ENCODE results near the gene TCFL5. TPM values are rescaled to one million over a fixed set of nuclear protein-coding genes. Genes with fewer than 3 reads are reported as not detected.

The TCFL5 gene
- total RNA-seq, 1 experiment from 2014 or later, result 23.8 TPM

DNA sequence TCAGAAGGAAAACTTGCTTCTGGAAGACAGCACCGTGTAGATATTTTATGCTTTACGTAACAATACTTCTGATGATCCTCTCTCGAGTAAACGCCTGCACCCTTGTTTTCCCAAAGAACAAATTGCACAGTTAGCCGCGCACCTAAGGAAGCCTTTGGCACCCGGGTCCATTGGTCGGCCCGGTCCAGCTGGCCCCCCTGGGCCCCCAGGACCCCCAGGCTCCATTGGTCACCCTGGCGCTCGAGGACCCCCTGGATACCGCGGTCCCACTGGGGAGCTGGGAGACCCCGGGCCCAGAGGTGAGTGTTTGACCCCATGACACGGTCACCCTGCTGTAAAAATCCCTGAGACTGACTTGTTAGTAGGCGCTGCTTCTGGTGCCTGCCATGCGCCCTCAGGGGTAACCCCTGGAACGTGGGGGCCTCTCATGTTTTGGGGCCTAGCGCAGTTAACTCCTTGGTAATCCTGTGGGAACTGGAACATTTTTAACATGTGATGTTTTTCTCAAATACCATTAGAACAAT is 24.6 kb downstream of the TCFL5 start:
- intact Hi-C loops (cut with micrococcal nuclease; ENCODE audit: unreplicated experiment) (no loop called here), in situ Hi-C loops (cut with HindIII; ENCODE audit: low pct_unique_long_range_greater_than_20kb, low sequenced_read_pairs) (no loop called here)
- no peak overlapping the region for H3K27ac ChIP-seq (ENCODE audit: low read length)
- ATAC-seq, result no peak
- H3K4me1 ChIP-seq (ENCODE audit: control insufficient read depth, insufficient read depth, low read length), result no peaks in the 10 kb centered on the region
- DNase-seq (ENCODE audit: low read depth, low spot score), result no peak
- no peaks in the 10 kb centered on the region for H3K9me3 ChIP-seq (ENCODE audit: control insufficient read depth, insufficient read depth, low read depth, low read length)
- ChIA-PET POLR2A (no interaction called here), CTCF (no interaction called here)
- H3K27me3 ChIP-seq (ENCODE audit: control insufficient read depth, insufficient read depth, low read length), result no peaks in the 10 kb centered on the region
- no TSS peak for BruUV-seq (replicated peaks)
- H3K4me3 ChIP-seq (ENCODE audit: low read depth in 2 of 2, low read length in 2 of 2), result no peak overlapping the region
- TF ChIP-seq, protein P1, sequence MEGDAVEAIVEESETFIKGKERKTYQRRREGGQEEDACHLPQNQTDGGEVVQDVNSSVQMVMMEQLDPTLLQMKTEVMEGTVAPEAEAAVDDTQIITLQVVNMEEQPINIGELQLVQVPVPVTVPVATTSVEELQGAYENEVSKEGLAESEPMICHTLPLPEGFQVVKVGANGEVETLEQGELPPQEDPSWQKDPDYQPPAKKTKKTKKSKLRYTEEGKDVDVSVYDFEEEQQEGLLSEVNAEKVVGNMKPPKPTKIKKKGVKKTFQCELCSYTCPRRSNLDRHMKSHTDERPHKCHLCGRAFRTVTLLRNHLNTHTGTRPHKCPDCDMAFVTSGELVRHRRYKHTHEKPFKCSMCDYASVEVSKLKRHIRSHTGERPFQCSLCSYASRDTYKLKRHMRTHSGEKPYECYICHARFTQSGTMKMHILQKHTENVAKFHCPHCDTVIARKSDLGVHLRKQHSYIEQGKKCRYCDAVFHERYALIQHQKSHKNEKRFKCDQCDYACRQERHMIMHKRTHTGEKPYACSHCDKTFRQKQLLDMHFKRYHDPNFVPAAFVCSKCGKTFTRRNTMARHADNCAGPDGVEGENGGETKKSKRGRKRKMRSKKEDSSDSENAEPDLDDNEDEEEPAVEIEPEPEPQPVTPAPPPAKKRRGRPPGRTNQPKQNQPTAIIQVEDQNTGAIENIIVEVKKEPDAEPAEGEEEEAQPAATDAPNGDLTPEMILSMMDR (IDR thresholded peaks at IDR 0.05), result no peak
- no peak for TF ChIP-seq SIN3A (IDR thresholded peaks at IDR 0.05; ENCODE audit: borderline replicate concordance, insufficient read depth, low read depth, low read length)
- no peak for TF ChIP-seq TCF7L2 (IDR thresholded peaks at IDR 0.05; ENCODE audit: low read depth, low read length)
- TF ChIP-seq, protein P2, sequence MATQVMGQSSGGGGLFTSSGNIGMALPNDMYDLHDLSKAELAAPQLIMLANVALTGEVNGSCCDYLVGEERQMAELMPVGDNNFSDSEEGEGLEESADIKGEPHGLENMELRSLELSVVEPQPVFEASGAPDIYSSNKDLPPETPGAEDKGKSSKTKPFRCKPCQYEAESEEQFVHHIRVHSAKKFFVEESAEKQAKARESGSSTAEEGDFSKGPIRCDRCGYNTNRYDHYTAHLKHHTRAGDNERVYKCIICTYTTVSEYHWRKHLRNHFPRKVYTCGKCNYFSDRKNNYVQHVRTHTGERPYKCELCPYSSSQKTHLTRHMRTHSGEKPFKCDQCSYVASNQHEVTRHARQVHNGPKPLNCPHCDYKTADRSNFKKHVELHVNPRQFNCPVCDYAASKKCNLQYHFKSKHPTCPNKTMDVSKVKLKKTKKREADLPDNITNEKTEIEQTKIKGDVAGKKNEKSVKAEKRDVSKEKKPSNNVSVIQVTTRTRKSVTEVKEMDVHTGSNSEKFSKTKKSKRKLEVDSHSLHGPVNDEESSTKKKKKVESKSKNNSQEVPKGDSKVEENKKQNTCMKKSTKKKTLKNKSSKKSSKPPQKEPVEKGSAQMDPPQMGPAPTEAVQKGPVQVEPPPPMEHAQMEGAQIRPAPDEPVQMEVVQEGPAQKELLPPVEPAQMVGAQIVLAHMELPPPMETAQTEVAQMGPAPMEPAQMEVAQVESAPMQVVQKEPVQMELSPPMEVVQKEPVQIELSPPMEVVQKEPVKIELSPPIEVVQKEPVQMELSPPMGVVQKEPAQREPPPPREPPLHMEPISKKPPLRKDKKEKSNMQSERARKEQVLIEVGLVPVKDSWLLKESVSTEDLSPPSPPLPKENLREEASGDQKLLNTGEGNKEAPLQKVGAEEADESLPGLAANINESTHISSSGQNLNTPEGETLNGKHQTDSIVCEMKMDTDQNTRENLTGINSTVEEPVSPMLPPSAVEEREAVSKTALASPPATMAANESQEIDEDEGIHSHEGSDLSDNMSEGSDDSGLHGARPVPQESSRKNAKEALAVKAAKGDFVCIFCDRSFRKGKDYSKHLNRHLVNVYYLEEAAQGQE (IDR thresholded peaks at IDR 0.05; ENCODE audit: insufficient read depth in 1 of 2, low read depth in 2 of 2, low read length in 1 of 2), result no peak
- H3K36me3 ChIP-seq (ENCODE audit: control insufficient read depth, insufficient read depth, low read length), result no peaks in the 10 kb centered on the region

DNA sequence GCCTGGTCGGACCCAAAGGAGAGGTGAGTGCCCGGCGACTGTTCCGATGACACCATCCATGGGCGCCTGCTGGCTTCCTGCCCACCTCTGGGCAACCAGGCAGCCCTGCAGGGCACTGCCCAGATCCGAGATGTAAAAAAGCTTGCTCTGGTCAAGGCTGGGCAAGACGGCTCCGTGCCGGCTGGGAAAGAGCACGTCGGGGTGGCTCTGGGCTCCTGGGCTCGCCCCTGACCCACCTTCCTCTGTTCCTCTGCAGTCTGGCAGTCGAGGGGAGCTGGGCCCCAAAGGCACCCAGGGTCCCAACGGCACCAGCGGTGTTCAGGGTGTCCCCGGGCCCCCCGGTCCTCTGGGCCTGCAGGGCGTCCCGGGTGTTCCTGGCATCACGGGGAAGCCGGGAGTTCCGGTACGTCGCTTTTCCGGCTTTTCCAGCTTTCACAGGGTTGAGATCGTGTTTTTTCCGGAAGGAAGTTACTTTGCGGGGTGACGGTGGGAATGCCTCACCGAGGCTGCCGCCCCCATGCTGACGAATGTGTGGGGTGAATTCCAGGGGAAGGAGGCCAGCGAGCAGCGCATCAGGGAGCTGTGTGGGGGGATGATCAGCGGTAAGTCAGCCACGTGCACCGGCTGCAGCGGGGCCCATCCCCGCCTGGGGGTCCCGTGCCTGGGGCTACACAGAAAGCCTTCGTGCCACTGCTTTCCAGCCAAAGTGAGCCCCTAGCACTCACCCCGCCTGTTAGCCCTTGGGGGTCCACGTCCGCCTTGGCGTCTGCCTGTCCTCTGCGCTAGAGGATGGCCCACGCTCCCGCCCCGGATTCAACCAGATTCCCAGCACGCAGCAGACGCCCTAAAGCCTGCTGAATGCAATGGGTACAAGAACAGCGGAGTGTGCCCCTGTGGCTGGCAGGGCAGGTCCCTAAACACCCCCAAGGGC is 25.4 kb downstream of the TCFL5 start:
- H3K27me3 ChIP-seq (ENCODE audit: control insufficient read depth, insufficient read depth, low read length), result no peaks in the 10 kb centered on the region
- no TSS peak for BruUV-seq (replicated peaks)
- H3K36me3 ChIP-seq (ENCODE audit: control insufficient read depth, insufficient read depth, low read length), result no peaks in the 10 kb centered on the region
- no peaks in the 10 kb centered on the region for H3K9me3 ChIP-seq (ENCODE audit: control insufficient read depth, insufficient read depth, low read depth, low read length)
- ChIA-PET CTCF (no interaction called here), POLR2A (no interaction called here)
- H3K4me1 ChIP-seq (ENCODE audit: control insufficient read depth, insufficient read depth, low read length), result peaks cover 7% of the 10 kb centered on the region
- intact Hi-C loops (cut with micrococcal nuclease; ENCODE audit: unreplicated experiment) (no loop called here), in situ Hi-C loops (cut with HindIII; ENCODE audit: low pct_unique_long_range_greater_than_20kb, low sequenced_read_pairs) (no loop called here)
- DNase-seq (ENCODE audit: low read depth, low spot score) (no peak), ATAC-seq (no peak)
- TF ChIP-seq, protein P1 (IDR thresholded peaks at IDR 0.05), result no peak
- TF ChIP-seq POLR2AphosphoS5 (IDR thresholded peaks at IDR 0.05; ENCODE audit: low read depth, low read length), result no peak
- H3K27ac ChIP-seq (ENCODE audit: low read length), result no peak overlapping the region
- no peak overlapping the region for H3K4me3 ChIP-seq (ENCODE audit: low read depth in 2 of 2, low read length in 2 of 2)
